Effector memory CD4-positive, alpha-beta T cell (primary cell): Measurements from ENCODE around the gene CLK2.

Source experiments
- DNase-seq, 3 donors: peaks; one replicate each; pipeline ENCODE4 v3.0.0-alpha.2; 2020
- H3K27ac ChIP-seq: 2 replicates; pipeline ENCODE4 v1.7.0; 2013; ENCODE audit warnings: mild to moderate bottlenecking, low read length, moderate library complexity; ENCODE audit not compliant: insufficient read depth, poor library complexity, severe bottlenecking
- H3K27me3 ChIP-seq: replicated peaks from 2 replicates; pipeline ENCODE4 v1.7.0; 2013; ENCODE audit warnings: mild to moderate bottlenecking, low read length; ENCODE audit not compliant: insufficient read depth, control insufficient read depth, poor library complexity, severe bottlenecking
- H3K36me3 ChIP-seq: 2 replicates; pipeline ENCODE4 v1.7.0; 2013; ENCODE audit warnings: mild to moderate bottlenecking, low read length, moderate library complexity; ENCODE audit not compliant: control insufficient read depth, insufficient read depth
- H3K4me1 ChIP-seq: 2 replicates; pipeline ENCODE4 v1.7.0; 2013; ENCODE audit warnings: low read length, mild to moderate bottlenecking; ENCODE audit not compliant: control insufficient read depth, insufficient read depth, poor library complexity, severe bottlenecking
- H3K4me3 ChIP-seq: 2 replicates; pipeline ENCODE4 v1.7.0; 2013; ENCODE audit warnings: low read length, low read depth, mild to moderate bottlenecking; ENCODE audit not compliant: insufficient read depth, poor library complexity, severe bottlenecking
- H3K9me3 ChIP-seq: 2 replicates; pipeline ENCODE4 v1.7.0; 2013; ENCODE audit warnings: mild to moderate bottlenecking, low read length, moderate library complexity; ENCODE audit not compliant: control insufficient read depth

CLK2 gene

DNA sequence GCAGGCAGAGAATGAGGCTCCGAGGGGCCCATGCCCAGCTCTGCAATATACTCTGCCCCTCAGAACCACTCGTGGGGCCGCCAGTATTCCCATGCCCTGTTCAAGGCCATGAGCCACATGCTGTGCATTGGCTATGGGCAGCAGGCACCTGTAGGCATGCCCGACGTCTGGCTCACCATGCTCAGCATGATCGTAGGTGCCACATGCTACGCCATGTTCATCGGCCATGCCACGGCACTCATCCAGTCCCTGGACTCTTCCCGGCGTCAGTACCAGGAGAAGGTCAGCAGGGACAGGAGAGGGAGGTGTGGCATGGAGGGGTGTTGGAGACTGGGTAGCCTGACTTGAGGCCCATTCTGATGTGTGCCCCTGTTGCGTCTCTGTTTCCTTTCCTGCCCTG lies 11.2 kb upstream of the CLK2 start:
- Histone ChIP-seq H3K4me1 (no peaks in the 10 kb centered on the region), H3K36me3 (no peaks in the 10 kb centered on the region), H3K4me3 (no peak overlapping the region), H3K9me3 (no peaks in the 10 kb centered on the region), H3K27me3 (no peaks in the 10 kb centered on the region), H3K27ac (no peak overlapping the region)
- DNase-seq: no peak

DNA sequence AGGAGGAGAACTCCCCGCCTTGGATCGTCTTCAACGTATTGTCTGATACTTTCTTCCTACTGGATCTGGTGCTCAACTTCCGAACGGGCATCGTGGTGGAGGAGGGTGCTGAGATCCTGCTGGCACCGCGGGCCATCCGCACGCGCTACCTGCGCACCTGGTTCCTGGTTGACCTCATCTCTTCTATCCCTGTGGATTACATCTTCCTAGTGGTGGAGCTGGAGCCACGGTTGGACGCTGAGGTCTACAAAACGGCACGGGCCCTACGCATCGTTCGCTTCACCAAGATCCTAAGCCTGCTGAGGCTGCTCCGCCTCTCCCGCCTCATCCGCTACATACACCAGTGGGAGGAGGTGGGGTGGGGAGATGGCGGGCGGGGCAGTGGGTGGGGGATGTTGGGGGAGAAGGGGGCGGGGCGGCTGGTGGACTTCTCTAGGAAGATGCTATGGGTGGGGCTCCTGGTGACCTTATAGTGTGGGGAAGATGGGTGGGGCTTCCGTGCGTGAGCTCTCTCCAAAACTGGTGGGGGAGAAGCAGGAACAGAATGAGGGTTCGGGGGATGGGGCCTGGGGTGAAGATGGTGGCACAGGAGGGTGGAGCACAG lies 9.3 kb upstream of the CLK2 start:
- Histone ChIP-seq H3K36me3 (no peaks in the 10 kb centered on the region), H3K9me3 (no peaks in the 10 kb centered on the region), H3K27ac (no peak overlapping the region), H3K27me3 (no peaks in the 10 kb centered on the region), H3K4me1 (peaks cover 7% of the 10 kb centered on the region), H3K4me3 (no peak overlapping the region)
- DNase-seq: no peak

DNA sequence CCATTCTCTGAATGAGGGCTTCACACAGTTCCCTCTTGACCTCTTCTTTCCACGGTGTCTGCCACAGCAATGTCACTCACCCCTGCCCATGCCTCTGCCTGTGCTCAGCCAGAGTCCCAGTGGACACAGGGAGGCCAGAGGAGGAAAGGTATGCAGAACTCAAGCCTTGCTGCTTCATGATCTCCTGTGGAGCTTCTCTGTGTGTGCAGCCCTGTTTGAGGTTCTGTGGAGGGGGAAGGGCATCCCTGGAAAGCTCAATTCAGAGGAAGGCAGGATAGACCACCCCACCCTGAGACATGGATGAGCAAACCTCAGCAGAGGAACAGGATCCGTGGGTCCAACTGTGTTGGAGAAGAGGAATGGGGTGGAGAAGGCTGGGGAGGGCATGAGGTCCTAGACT lies 6.0 kb upstream of the CLK2 start:
- Histone ChIP-seq H3K4me3 (no peak overlapping the region), H3K9me3 (no peaks in the 10 kb centered on the region), H3K27me3 (no peaks in the 10 kb centered on the region), H3K27ac (no peak overlapping the region), H3K36me3 (no peaks in the 10 kb centered on the region), H3K4me1 (peaks cover 19% of the 10 kb centered on the region)
- DNase-seq: no peak

DNA sequence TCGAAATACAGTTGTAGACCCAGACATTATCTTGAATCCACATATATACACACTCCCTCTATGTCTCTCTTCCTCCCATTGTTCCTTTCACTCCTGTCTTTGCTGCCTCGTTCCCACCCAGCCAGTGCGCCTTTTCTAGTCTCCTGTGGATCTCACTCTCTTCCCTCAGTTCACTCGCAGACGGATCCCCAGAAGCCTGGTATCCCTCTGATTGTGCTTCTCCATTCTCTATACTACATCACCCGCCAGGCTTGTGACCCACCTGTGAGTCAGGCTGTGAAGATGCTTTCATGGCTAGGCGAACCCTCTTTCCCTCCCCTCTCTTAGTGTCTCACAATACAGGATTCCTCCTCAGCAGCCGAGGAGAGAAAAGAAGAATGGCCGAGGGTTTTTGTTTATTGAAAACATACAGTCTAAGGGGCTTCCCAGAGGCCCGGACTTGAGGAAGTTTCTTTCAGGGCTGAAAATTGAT lies 5.4 kb upstream of the CLK2 start:
- DNase-seq: no peak
- no peak overlapping the region for H3K4me3 ChIP-seq
- no peaks in the 10 kb centered on the region for H3K27me3 ChIP-seq
- H3K9me3 ChIP-seq: no peaks in the 10 kb centered on the region
- H3K27ac ChIP-seq: no peak overlapping the region
- no peaks in the 10 kb centered on the region for H3K36me3 ChIP-seq
- H3K4me1 ChIP-seq: peaks cover 21% of the 10 kb centered on the region

DNA sequence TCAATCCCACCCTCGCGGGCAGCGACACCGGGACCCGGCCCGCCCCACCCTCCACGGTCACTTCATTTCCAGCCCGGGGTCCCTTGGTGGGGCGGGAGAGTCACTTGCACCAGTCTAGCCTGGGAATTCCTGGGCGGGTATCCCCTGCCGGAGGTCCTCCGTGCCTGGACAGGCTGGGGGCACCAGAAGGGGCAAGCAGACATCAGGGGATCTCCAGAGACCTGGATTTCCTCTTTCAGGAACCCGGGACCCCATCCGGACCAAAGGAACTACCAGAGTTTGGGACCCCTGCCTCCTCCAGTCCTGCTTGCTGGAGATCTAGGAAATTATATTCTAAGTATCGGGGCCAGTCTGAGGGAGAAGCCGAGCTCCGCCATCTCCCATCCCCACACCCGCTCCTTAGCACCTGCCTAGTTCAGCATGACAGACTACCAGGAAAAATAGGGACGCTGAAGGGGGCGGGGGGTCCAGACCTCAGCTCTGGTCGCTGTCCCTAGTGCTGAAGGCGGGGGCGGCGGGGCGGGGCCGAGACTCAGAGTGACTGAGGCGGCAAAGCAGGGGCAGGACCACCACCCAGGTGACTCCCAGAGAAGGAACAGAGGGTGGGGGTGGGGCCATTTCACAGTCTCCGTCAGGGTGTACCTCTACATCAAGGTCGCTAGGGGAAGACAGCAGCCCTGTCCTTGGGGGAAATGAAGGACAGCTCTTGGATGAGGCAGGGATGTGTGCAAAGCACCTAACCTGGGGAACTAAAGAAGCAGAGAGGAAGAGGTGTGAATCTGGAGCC lies 4.8 kb upstream of the CLK2 start:
- Histone ChIP-seq H3K4me3 (peak overlapping the region; percentile 68), H3K36me3 (no peaks in the 10 kb centered on the region), H3K4me1 (peaks cover 25% of the 10 kb centered on the region), H3K9me3 (no peaks in the 10 kb centered on the region), H3K27ac (peak overlapping the region; percentile 46), H3K27me3 (no peaks in the 10 kb centered on the region)
- peak; percentile 58 to 75 (median 67) for DNase-seq

DNA sequence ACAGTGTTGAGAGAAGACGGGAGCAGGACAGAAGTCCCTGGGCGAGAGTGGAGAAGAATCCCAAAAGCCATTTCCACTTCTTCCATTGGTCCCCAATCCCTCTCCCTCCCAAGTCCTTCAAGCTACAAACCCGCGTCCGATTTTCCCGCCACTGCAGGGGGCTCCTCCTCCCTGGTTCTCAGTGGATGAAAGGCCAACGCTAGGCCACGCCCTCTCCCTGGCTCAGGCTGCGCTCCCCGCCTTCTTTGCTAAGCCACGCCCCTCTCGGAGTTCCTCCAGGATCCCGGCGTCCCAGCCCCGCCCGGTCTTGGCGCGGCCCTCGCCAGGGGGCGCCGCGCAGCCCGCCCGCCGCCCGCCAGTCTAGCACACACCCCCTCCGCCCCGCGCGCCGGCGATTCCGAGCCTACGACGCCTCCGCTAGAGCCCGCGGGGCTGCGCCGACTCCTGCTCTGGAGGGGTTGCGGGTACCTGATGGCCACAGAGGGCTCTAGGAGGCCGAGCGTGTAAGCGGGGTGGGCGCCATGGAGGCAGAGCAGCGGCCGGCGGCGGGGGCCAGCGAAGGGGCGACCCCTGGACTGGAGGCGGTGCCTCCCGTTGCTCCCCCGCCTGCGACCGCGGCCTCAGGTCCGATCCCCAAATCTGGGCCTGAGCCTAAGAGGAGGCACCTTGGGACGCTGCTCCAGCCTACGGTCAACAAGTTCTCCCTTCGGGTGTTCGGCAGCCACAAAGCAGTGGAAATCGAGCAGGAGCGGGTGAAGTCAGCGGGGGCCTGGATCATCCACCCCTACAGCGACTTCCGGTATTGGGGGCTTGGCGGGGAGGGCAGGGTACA lies 4.0 kb upstream of the CLK2 start, which contains the start of gene HCN3:
TSS of gene HCN3 (plus strand) at position 394 of the 832 bp plus-strand sequence. CDS start at position 522, 128 bp downstream.
- H3K4me1 ChIP-seq: peaks cover 29% of the 10 kb centered on the region
- DNase-seq: peak; percentile 87 to 92 (median 92)
- H3K27me3 ChIP-seq: no peaks in the 10 kb centered on the region
- no peaks in the 10 kb centered on the region for H3K9me3 ChIP-seq
- H3K4me3 ChIP-seq: peak within 1 kb of the TSS; percentile 68
- H3K27ac ChIP-seq: peak within 1 kb of the TSS; percentile 46
- H3K36me3 ChIP-seq: no peaks in the 10 kb centered on the region

DNA sequence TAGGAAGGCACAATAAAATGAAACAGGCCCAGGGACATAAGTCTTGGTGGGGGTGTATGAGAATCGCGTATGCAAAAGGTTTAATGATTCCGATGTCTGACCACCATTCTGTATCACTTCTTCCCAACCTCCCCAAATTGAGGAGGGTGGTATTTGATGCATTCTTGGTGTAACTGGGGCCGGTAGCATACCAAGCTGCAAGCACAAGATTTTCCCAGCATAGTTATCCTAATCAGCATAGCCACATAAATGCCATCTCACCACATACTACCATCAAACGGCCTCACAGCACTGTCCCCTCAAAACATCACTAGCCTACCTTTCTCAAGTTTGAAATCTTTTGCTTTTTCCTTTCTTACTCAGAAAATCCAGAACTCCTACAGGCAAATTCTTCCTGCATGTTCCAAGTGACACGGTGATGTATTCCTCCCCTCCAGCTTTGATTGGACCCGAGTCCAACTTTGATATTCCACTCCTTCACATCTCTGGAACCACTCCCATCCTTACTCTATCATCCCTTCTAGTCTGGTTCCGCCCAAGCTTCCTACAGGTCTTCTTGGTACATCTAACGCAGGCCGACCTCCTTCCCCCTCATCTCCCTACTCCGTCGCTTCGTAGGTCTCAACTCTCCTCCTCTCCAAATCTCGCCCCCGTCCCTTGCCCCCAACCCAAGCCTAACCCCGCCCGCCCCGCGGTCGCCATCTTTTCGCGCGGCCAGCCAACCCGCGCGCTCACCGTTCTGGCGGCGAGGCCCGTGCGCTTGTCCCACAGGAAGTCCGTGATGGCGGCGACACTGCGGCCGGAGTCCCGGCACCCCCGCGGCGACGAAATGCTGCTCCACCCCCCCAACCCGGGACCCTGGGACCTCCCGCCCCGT lies 600 bp downstream of the CLK2 start:
- no peak for DNase-seq
- Histone ChIP-seq H3K4me1 (peaks cover 25% of the 10 kb centered on the region), H3K4me3 (peak overlapping the region; percentile 85), H3K9me3 (no peaks in the 10 kb centered on the region), H3K36me3 (peaks cover 28% of the 10 kb centered on the region), H3K27ac (peak overlapping the region; percentile 80), H3K27me3 (no peaks in the 10 kb centered on the region)

DNA sequence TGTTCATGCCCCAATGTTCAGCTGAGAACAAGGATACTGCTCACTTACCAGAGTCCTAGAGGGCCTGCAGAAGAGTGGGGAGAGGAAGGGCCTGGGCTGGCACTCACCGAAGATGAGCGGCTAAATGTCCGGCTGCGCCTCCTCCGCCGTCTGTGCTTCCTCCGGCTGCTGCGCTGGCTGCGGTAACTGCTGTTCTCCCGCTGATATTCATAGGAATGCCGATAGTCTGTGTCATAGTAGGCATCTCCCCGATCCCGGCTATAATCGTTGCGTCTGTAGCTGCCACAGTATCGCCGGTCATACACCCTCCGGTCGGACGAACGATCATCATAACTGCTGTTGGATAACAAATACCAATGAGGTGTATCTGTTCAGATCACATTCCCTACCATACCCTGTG lies 3.9 kb downstream of the CLK2 start:
- no peak overlapping the region for H3K27ac ChIP-seq
- no peaks in the 10 kb centered on the region for H3K9me3 ChIP-seq
- peaks cover 12% of the 10 kb centered on the region for H3K4me1 ChIP-seq
- H3K27me3 ChIP-seq: no peaks in the 10 kb centered on the region
- no peak overlapping the region for H3K4me3 ChIP-seq
- no peak for DNase-seq
- H3K36me3 ChIP-seq: peaks cover 56% of the 10 kb centered on the region

DNA sequence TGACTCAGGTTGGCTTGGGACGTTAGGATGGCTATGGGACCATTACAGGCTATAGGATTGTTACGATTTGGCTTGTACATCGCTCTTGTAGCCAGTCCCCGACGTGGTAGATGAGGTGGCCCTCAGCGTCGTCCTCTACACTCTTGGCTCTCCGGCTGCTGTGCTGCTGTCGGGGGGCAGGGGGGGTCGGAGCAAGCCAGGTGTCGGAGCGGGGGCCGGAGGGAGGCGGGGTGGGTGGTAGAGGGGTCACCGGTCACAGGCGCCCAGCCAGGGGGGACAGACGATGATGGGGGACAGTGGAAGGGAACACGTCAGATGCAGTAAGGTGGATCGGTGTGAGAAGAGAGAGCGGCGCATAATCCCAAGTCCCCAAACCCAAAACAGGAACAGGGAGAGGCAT lies 4.7 kb downstream of the CLK2 start:
- DNase-seq: no peak
- H3K36me3 ChIP-seq: peaks cover 63% of the 10 kb centered on the region
- H3K9me3 ChIP-seq: no peaks in the 10 kb centered on the region
- no peak overlapping the region for H3K27ac ChIP-seq
- H3K4me1 ChIP-seq: peaks cover 9% of the 10 kb centered on the region
- H3K27me3 ChIP-seq: no peaks in the 10 kb centered on the region
- H3K4me3 ChIP-seq: no peak overlapping the region
